ENCODE data around the gene BRD2.

Gene BRD2

DNA sequence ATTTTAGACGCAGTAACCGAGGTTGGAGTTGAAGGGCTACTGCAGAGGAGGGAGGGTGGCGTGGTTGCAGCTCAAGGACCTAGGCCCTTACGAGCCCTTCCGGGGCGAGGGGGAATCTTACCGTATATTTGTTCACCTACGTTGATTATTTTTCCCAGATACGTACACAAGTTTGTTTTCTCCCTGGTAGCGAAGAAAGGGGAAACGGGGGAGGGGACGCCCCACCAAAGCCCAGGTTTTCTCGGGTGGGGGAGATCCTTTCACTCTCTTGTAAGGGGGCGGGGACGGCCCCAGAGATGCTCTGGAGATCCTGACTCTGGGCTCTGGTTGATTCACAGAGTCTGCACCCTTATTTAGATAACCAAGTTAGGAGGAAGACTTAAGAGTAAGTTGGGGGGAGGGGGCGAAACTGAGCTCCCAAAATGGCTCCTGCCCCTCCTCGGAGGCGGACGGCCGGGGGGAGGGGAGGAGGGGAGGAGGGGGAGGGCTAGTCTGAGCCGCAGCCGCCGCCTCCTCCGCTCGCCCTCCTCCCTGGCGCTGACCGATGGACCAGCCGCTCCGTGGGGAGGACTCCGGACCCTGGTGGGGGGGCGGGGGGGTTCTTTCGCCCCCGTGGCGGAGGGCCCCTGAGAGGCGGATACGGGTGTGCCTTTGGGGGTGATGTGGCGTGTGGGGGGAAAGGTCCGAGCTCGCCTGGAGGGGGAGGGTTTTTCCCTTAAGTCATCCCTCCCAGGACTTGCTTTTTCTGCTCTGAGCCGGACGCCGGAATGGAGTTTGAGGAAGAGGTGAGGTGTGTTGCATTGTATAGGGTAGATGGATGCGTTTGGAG, 2.2 kb downstream of the BRD2 start:
- DNase-seq (ENCODE audit: low read depth in 1 of 2, low spot score in 1 of 2), result peak; percentile 79 to 86
- peak overlapping the region; percentile 99 for H3K27ac ChIP-seq (replicated peaks)
- TF ChIP-seq, protein P1, sequence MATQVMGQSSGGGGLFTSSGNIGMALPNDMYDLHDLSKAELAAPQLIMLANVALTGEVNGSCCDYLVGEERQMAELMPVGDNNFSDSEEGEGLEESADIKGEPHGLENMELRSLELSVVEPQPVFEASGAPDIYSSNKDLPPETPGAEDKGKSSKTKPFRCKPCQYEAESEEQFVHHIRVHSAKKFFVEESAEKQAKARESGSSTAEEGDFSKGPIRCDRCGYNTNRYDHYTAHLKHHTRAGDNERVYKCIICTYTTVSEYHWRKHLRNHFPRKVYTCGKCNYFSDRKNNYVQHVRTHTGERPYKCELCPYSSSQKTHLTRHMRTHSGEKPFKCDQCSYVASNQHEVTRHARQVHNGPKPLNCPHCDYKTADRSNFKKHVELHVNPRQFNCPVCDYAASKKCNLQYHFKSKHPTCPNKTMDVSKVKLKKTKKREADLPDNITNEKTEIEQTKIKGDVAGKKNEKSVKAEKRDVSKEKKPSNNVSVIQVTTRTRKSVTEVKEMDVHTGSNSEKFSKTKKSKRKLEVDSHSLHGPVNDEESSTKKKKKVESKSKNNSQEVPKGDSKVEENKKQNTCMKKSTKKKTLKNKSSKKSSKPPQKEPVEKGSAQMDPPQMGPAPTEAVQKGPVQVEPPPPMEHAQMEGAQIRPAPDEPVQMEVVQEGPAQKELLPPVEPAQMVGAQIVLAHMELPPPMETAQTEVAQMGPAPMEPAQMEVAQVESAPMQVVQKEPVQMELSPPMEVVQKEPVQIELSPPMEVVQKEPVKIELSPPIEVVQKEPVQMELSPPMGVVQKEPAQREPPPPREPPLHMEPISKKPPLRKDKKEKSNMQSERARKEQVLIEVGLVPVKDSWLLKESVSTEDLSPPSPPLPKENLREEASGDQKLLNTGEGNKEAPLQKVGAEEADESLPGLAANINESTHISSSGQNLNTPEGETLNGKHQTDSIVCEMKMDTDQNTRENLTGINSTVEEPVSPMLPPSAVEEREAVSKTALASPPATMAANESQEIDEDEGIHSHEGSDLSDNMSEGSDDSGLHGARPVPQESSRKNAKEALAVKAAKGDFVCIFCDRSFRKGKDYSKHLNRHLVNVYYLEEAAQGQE (IDR thresholded peaks at IDR 0.05; ENCODE audit: insufficient replicate concordance, low read depth), result peak; percentile 28
- TF ChIP-seq, protein P2, sequence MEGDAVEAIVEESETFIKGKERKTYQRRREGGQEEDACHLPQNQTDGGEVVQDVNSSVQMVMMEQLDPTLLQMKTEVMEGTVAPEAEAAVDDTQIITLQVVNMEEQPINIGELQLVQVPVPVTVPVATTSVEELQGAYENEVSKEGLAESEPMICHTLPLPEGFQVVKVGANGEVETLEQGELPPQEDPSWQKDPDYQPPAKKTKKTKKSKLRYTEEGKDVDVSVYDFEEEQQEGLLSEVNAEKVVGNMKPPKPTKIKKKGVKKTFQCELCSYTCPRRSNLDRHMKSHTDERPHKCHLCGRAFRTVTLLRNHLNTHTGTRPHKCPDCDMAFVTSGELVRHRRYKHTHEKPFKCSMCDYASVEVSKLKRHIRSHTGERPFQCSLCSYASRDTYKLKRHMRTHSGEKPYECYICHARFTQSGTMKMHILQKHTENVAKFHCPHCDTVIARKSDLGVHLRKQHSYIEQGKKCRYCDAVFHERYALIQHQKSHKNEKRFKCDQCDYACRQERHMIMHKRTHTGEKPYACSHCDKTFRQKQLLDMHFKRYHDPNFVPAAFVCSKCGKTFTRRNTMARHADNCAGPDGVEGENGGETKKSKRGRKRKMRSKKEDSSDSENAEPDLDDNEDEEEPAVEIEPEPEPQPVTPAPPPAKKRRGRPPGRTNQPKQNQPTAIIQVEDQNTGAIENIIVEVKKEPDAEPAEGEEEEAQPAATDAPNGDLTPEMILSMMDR (IDR thresholded peaks at IDR 0.05; ENCODE audit: insufficient read depth, low read length), result no peak
- peak; percentile 7; the same call in 1 of the 2 replicates for TF ChIP-seq POLR2AphosphoS5 (IDR thresholded peaks at IDR 0.05; ENCODE audit: low read depth)
- no peak for TF ChIP-seq GABPA (IDR thresholded peaks at IDR 0.05; ENCODE audit: low read depth)
- TF ChIP-seq SPI1 (IDR thresholded peaks at IDR 0.05; ENCODE audit: borderline replicate concordance, low read depth), result peak; percentile 40; the same call in 1 of the 2 replicates
- peak overlapping the region; percentile 68 for H3K4me3 ChIP-seq (replicated peaks; ENCODE audit: insufficient read depth, low read length)
- H3K27me3 ChIP-seq (ENCODE audit: insufficient read depth, poor library complexity, severe bottlenecking), result no peaks in the 10 kb centered on the region

DNA sequence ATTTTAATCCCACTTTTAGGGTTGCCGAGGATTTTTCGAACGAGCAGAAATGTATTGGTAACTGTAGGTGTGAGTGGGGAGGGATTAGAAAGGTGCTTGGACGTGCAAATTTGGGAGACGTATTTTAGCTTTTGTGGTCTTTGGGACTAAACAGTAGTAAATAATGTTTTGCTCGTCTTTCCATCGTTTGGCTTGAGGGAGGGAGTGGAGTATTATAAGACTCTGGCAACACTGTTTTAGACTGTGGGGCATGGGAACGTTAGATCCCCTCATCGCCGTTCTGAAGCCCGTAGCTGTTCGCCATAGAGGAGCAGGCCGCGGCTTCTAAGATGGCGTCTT, 2.8 kb downstream of the BRD2 start:
- H3K27ac ChIP-seq (replicated peaks), result peak overlapping the region; percentile 99
- no peaks in the 10 kb centered on the region for H3K27me3 ChIP-seq (ENCODE audit: insufficient read depth, poor library complexity, severe bottlenecking)
- TF ChIP-seq SPI1 (IDR thresholded peaks at IDR 0.05; ENCODE audit: borderline replicate concordance, low read depth) (no peak), GABPA (IDR thresholded peaks at IDR 0.05; ENCODE audit: low read depth) (no peak), POLR2AphosphoS5 (IDR thresholded peaks at IDR 0.05; ENCODE audit: low read depth) (no peak; the same call in none of the 2 replicates)
- TF ChIP-seq, protein P2 (IDR thresholded peaks at IDR 0.05; ENCODE audit: insufficient read depth, low read length), result no peak
- TF ChIP-seq, protein P1 (IDR thresholded peaks at IDR 0.05; ENCODE audit: insufficient replicate concordance, low read depth), result no peak
- no peak for DNase-seq (ENCODE audit: low read depth in 1 of 2, low spot score in 1 of 2)
- peak overlapping the region; percentile 68 for H3K4me3 ChIP-seq (replicated peaks; ENCODE audit: insufficient read depth, low read length)

DNA sequence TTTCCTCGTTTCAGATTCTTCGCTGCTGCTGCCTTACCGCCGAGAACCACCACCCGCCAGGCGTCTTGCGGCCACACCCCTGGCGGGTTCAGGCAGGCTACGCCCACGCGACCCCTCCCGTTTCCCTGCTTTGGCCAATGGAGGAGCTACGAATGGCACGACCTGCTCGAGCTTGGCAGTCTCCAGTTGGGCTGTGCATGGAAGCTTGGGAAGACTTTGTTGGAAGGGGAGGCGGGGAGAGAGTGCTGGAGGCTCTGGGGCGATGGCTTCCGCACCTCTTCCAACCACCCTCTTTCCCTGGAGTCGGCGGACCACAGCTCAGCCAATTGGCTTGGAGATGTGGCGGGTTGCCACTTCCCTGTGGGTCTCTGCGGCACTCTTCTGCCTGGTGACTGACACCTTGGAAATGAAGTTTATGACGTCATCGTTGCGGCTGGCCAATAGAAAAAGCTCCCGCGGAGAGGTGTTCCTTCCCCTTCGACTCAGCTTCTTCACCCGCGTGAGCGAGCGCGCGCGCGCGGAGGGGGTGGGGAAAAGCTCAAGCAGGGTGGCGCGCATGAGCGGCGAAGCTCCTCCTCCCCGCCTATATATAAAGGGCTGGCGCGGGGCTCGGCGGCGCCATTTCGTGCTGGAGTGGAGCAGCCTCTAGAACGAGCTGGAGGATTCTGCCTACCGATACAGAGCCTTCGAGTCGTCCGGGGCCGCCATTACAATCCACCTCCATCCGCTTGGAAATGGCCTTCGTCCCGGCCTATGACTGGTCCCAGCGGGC, 3.4 kb downstream of the BRD2 start:
- DNase-seq (ENCODE audit: low read depth in 1 of 2, low spot score in 1 of 2), result peak; percentile 99 to 100
- Histone ChIP-seq H3K27me3 (ENCODE audit: insufficient read depth, poor library complexity, severe bottlenecking) (no peaks in the 10 kb centered on the region), H3K4me3 (replicated peaks; ENCODE audit: insufficient read depth, low read length) (peak overlapping the region; percentile 84), H3K27ac (replicated peaks) (peak overlapping the region; percentile 99)
- TF ChIP-seq GABPA (IDR thresholded peaks at IDR 0.05; ENCODE audit: low read depth) (no peak), SPI1 (IDR thresholded peaks at IDR 0.05; ENCODE audit: borderline replicate concordance, low read depth) (peak; percentile 58; the same call in 1 of the 2 replicates), POLR2AphosphoS5 (IDR thresholded peaks at IDR 0.05; ENCODE audit: low read depth) (peak; percentile 99)
- TF ChIP-seq, protein P1 (IDR thresholded peaks at IDR 0.05; ENCODE audit: insufficient replicate concordance, low read depth), result peak; percentile 82

All from HL-60 (cell line).